Brain microvascular endothelial cell (primary cell): ENCODE measurements around the gene EDNRB.

Source experiments
- DNase-seq: peaks from one replicate; pipeline ENCODE4 v3.0.0-alpha.2; 2020
- H3K27ac ChIP-seq: fragments of 250-450 bp; sonication (Bioruptor Pico); 2 replicates; pipeline ENCODE4 v1.5.1; 2020; ENCODE audit warnings: mild to moderate bottlenecking, moderate library complexity
- H3K27me3 ChIP-seq: fragments of 250-450 bp; sonication (Bioruptor Pico); replicated peaks from 2 replicates; pipeline ENCODE4 v1.5.1; 2020; ENCODE audit warnings: mild to moderate bottlenecking
- H3K36me3 ChIP-seq: fragments of 250-450 bp; sonication (Bioruptor Pico); replicated peaks from 2 replicates; pipeline ENCODE4 v1.5.1; 2020; ENCODE audit warnings: mild to moderate bottlenecking
- H3K4me3 ChIP-seq: 2 replicates; pipeline ENCODE4 v1.5.1; 2011; ENCODE audit warnings: low read depth, mild to moderate bottlenecking, control low read depth, low read length, moderate library complexity
- CTCF ChIP-seq: IDR thresholded peaks from 2 replicates; pipeline ENCODE4 v1.5.1; 2011; ENCODE audit warnings: low read depth, mild to moderate bottlenecking, moderate library complexity, low read length, control low read depth, inconsistent platforms; ENCODE audit errors: missing control alignments
- in situ Hi-C: cut with HindIII; loops from 2 replicates; pipeline ENCODE4 v1.10.0; 2017; ENCODE audit warnings: low sequenced_read_pairs, low pct_ligation_motif_present

EDNRB gene

DNA sequence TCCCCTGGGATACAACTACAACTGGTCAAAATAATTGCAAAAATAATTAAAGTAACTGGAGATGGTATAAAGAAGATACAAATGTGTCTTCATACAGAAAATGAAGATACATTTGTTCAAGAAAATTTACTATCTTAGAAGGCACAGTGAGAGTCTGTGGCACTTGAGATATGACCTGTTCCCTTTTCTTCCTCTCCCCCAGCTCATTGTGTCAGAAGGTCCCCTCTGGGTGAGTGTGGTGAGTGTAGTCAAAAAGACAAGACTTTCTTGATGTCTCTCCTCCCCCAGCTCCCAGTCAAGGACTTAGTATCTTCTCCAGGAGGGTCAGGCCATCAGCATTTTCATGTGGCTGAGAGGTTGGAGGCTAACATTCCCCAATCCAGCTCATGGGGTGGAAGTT is 51.7 kb downstream of the EDNRB start:
- in situ Hi-C loops: no loop called here
- Histone ChIP-seq H3K4me3 (no peak overlapping the region), H3K27ac (no peak overlapping the region), H3K27me3 (no peaks in the 10 kb centered on the region), H3K36me3 (no peaks in the 10 kb centered on the region)
- TF ChIP-seq CTCF: no peak
- no peak for DNase-seq

GRCh38 chr13:77865622-77866021 is 53.0 kb downstream of the EDNRB start:
- no peak for DNase-seq
- no peak overlapping the region for H3K4me3 ChIP-seq
- H3K27me3 ChIP-seq: no peaks in the 10 kb centered on the region
- no peaks in the 10 kb centered on the region for H3K36me3 ChIP-seq
- in situ Hi-C loops: no loop called here
- H3K27ac ChIP-seq: no peak overlapping the region
- no peak for TF ChIP-seq CTCF

GRCh38 chr13:77863144-77863543 is 55.5 kb downstream of the EDNRB start:
- no peak for DNase-seq
- in situ Hi-C loops: no loop called here
- H3K27ac ChIP-seq: no peak overlapping the region
- TF ChIP-seq CTCF: no peak
- H3K4me3 ChIP-seq: no peak overlapping the region
- no peaks in the 10 kb centered on the region for H3K27me3 ChIP-seq
- H3K36me3 ChIP-seq: no peaks in the 10 kb centered on the region

DNA sequence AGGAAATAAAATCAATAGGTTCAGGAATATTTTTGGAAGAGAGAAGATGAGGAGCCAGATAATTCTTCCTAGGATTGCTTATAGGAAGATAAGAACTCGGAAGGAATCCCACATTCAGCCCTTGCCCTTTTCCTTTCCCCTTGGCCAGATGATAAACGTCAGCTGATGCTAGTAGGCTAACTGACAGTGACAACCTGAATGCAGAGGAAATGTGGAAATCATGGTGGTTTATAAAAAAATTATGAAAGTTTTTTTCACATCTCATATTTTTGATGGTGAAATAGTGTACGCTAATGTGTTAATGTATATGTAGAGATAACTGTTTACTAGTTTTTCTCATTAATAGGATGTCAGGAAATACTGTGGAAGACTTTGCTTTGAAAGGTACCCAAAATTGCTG is 56.9 kb downstream of the EDNRB start:
- no peak overlapping the region for H3K27ac ChIP-seq
- in situ Hi-C loops: no loop called here
- TF ChIP-seq CTCF: no peak
- H3K36me3 ChIP-seq: no peaks in the 10 kb centered on the region
- no peak for DNase-seq
- H3K27me3 ChIP-seq: no peaks in the 10 kb centered on the region
- no peak overlapping the region for H3K4me3 ChIP-seq

DNA sequence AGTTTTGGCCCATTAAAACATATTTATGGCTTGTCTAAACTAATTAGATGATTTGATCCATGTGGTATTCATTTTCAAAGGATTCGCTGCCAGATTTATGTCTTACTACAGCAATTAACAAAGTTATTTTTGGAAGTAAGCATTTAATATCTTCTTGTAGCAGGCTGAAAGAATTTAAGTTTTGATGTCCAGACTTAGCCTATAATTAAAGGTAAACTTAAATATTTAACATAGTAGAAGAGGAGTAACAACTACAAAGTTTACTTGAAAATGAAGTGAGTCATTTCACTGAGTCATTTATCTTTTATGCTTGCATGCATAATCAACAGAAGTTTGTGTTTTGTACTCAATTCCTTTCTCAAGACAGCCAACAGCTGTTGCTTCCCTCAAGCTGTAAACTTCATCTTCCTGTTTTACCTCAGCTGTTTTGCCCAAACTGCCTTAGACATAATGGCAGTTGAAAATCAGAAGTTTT is 58.1 kb downstream of the EDNRB start:
- in situ Hi-C loops: no loop called here
- H3K27me3 ChIP-seq: no peaks in the 10 kb centered on the region
- no peaks in the 10 kb centered on the region for H3K36me3 ChIP-seq
- TF ChIP-seq CTCF: no peak
- no peak for DNase-seq
- no peak overlapping the region for H3K4me3 ChIP-seq
- H3K27ac ChIP-seq: no peak overlapping the region

- no peak for DNase-seq
- H3K36me3 ChIP-seq: no peaks in the 10 kb centered on the region
- H3K27me3 ChIP-seq: no peaks in the 10 kb centered on the region
- no peak overlapping the region for H3K4me3 ChIP-seq
- no peak for TF ChIP-seq CTCF
- in situ Hi-C loops: no loop called here
- no peak overlapping the region for H3K27ac ChIP-seq
Observed at GRCh38 chr13:77859450-77859849, 59.2 kb downstream of the EDNRB start.
